B cell (primary cell): ENCODE results near the gene KIRREL1. TPM values are rescaled to one million over a fixed set of nuclear protein-coding genes. Genes with fewer than 3 reads are reported as not detected.

Experiments
- ATAC-seq: fragments of 200-7000 bp; cut with Tn5 transposase; one replicate; pipeline ENCODE4 v1.10.0; 2021; ENCODE audit warnings: low read depth, mild to moderate bottlenecking, moderate number of reproducible peaks, moderate library complexity
- CTCF ChIA-PET: fragments of 350-600 bp; sonication (Branson Sonifier 250); formaldehyde crosslinking; loops from one replicate; lab custom pipeline; 2021; ENCODE audit warnings: antibody characterized with exemption, inconsistent platforms; lab: Charles Lee
- POLR2A ChIA-PET: fragments of 350-600 bp; sonication (Branson Sonifier 250); formaldehyde crosslinking; loops from one replicate; lab custom pipeline; 2021; ENCODE audit warnings: antibody characterized with exemption; lab: Charles Lee
- DNase-seq: peaks from one replicate; pipeline ENCODE4 v3.0.0; 2013
- H2AFZ ChIP-seq: 2 replicates; pipeline ENCODE4 v1.6.1; 2012; ENCODE audit warnings: mild to moderate bottlenecking, low read depth, low read length; ENCODE audit not compliant: insufficient read depth, poor library complexity, severe bottlenecking
- H3K27ac ChIP-seq, 2 donors: 1 replicate in 1 of 2; 2 replicates in 1 of 2; pipeline ENCODE4 v1.5.1; 2012 to 2013; ENCODE audit warnings: low read length in 2 of 2, mild to moderate bottlenecking in 2 of 2, moderate library complexity in 1 of 2
- H3K27me3 ChIP-seq, 4 experiments: fragments of 200-600 bp in 1 of 4; sonication (generic) in 1 of 4; replicated peaks in 1 of 4; 1 replicate in 2 of 4; 2 replicates in 2 of 4; pipeline versions ENCODE4 v1.6.1 to v1.7.0; 2013 to 2016; ENCODE audit warnings: low read length in 3 of 4, mild to moderate bottlenecking in 2 of 4, mixed read lengths in 1 of 4, moderate library complexity in 1 of 4; ENCODE audit not compliant: insufficient read depth in 4 of 4, control insufficient read depth in 3 of 4; ENCODE audit errors: control extremely low read depth in 1 of 4
- H3K36me3 ChIP-seq, 2 experiments: replicated peaks in 1 of 2; 1 replicate in 1 of 2; 2 replicates in 1 of 2; pipeline versions ENCODE4 v1.6.1 to v1.7.1; 2013; ENCODE audit warnings: low read length in 1 of 2; ENCODE audit not compliant: insufficient read depth in 2 of 2, control insufficient read depth in 1 of 2; ENCODE audit errors: control extremely low read depth in 1 of 2, extremely low read depth in 1 of 2
- H3K4me1 ChIP-seq, 2 donors: fragments of 200-600 bp in 1 of 2; sonication (generic) in 1 of 2; 1 replicate in 1 of 2; 2 replicates in 1 of 2; pipeline versions ENCODE4 v1.5.1 to v1.6.1; 2013 to 2017; ENCODE audit warnings: low read length in 2 of 2; ENCODE audit not compliant: control insufficient read depth in 2 of 2, insufficient read depth in 2 of 2
- H3K4me2 ChIP-seq: replicated peaks from 2 replicates; pipeline ENCODE3; 2012; ENCODE audit warnings: mild to moderate bottlenecking, low read depth, low read length; ENCODE audit not compliant: poor library complexity, severe bottlenecking
- H3K4me3 ChIP-seq, 5 experiments: fragments of 200-600 bp in 1 of 5; sonication (generic) in 1 of 5; 1 replicate in 3 of 5; 2 replicates in 2 of 5; pipeline versions ENCODE4 v1.5.1 to v1.7.0; 2011 to 2016; ENCODE audit warnings: low read length in 4 of 5, mild to moderate bottlenecking in 4 of 5, low read depth in 2 of 5, control low read depth in 1 of 5, moderate library complexity in 1 of 5; ENCODE audit not compliant: insufficient read depth in 1 of 5; ENCODE audit errors: control extremely low read depth in 1 of 5, extremely low read depth in 1 of 5
- H3K79me2 ChIP-seq: fragments of 200-600 bp; sonication (generic); one replicate; pipeline ENCODE4 v1.6.0; 2016; ENCODE audit warnings: low read length; ENCODE audit not compliant: control insufficient read depth, insufficient read depth
- H3K9ac ChIP-seq: fragments of 200-600 bp; sonication (generic); 2 replicates; pipeline ENCODE4 v1.6.1; 2017; ENCODE audit warnings: mild to moderate bottlenecking, low read length, moderate library complexity
- H3K9me3 ChIP-seq, 3 donors: one replicate each; pipeline versions ENCODE4 v1.6.1 to v1.7.1; 2013; ENCODE audit warnings: low read length in 2 of 3; ENCODE audit not compliant: control insufficient read depth in 2 of 3, insufficient read depth in 1 of 3; ENCODE audit errors: control extremely low read depth in 1 of 3
- H4K20me1 ChIP-seq: 2 replicates; pipeline ENCODE4 v1.6.0; 2012; ENCODE audit warnings: mild to moderate bottlenecking, low read length; ENCODE audit not compliant: insufficient read depth, control insufficient read depth, poor library complexity, severe bottlenecking
- H3K27ac Mint-ChIP-seq: one replicate; pipeline ENCODE4 v1.8.0; 2021; ENCODE audit warnings: mixed read lengths
- H3K27me3 Mint-ChIP-seq: one replicate; pipeline ENCODE4 v1.8.0; 2021; ENCODE audit warnings: mixed read lengths
- H3K4me1 Mint-ChIP-seq: one replicate; pipeline ENCODE4 v1.8.0; 2021; ENCODE audit warnings: mixed read lengths
- H3K4me3 Mint-ChIP-seq: one replicate; pipeline ENCODE4 v1.8.0; 2021; ENCODE audit warnings: mixed read lengths
- H3K9me3 Mint-ChIP-seq: one replicate; pipeline ENCODE4 v1.8.0; 2022; ENCODE audit warnings: mixed read lengths; ENCODE audit not compliant: insufficient read depth
- CTCF ChIP-seq: fragments of 200-600 bp; IDR thresholded peaks from one replicate; pipeline ENCODE4 v1.8.0; 2022; ENCODE audit warnings: antibody characterized with exemption, mild to moderate bottlenecking
- EZH2 ChIP-seq: IDR thresholded peaks from 2 replicates; pipeline ENCODE4 v1.6.1; 2012; ENCODE audit warnings: borderline replicate concordance, low read depth, mild to moderate bottlenecking, moderate library complexity, low read length; ENCODE audit not compliant: insufficient read depth, poor library complexity, severe bottlenecking
- WGBS: methylation state at CpG from one replicate; pipeline ENCODE4 v1.1.5; 2013; ENCODE audit warnings: missing lambda C conversion rate; ENCODE audit not compliant: insufficient coverage; 5-methylcytosine and 5-hydroxymethylcytosine counted together
- intact Hi-C: fragments of 100-400 bp; cut with micrococcal nuclease; formaldehyde crosslinking; loops from one replicate; pipeline ENCODE4 v1.10.0; 2022
- polyA plus RNA-seq: library from polyadenylated mRNA; depleted of rRNA; stranded (reverse); fragments of >200 nt; gene quantifications from 2 replicates; pipeline ENCODE4 v1.2.3, GENCODE V29; 2012
- total RNA-seq, 2 donors: library from RNA; stranded (reverse); fragments of 120-200 nt in 1 of 2; gene quantifications; 1 replicate in 1 of 2; 2 replicates in 1 of 2; pipeline versions ENCODE4 v1.2.3 to v1.2.4, GENCODE V29; 2013 to 2022

KIRREL1 gene
- total and polyA plus RNA-seq, 2 donors (not counting 1 experiment from before 2014, with no cell fraction given): not detected

DNA sequence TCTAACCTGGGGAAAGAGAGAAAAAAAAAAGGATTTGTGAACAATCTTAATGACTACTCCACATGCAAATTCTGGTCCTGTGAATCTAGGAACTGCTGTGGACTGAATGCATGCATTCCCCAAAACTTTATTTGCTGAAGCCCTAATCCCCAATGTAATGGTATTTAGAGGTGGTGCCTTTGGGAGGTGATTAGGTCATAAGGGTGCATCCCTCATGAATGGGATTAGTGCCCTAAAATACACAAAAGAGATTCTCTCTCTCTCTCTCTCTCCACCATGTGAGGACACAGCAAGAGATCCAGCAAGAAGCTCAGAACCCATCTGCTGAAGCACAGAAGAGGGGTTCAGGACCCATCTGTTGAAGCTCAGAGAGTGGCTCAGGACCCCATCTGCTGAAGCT lies 26.2 kb upstream of the KIRREL1 start:
- H3K4me1 Mint-ChIP-seq: peaks cover 2% of the 10 kb centered on the region
- ChIA-PET POLR2A (no interaction called here), CTCF (interaction anchor here (0.8 to 17.2 kb wide), 5 partner anchors 9 to 154 kb away, joined by 3 to 353 read pairs (median 13); a partner anchor contains a TSS)
- no peak for ATAC-seq
- Histone ChIP-seq H3K4me2 (no peak overlapping the region), H3K4me3 (no peak overlapping the region), H3K9ac (no peak overlapping the region), H3K79me2 (no peaks in the 10 kb centered on the region), H4K20me1 (no peaks in the 10 kb centered on the region), H3K36me3 (no peaks in the 10 kb centered on the region), H3K9me3 (peaks cover 0 to 14% (median 13%) of the 10 kb centered on the region in 3 donors), H2AFZ (no peak overlapping the region), H3K27ac (no peak overlapping the region), H3K27me3 (peaks cover 0 to 12% (median 7%) of the 10 kb centered on the region in 4 experiments), H3K4me1 (no peaks in the 10 kb centered on the region)
- no peak for DNase-seq
- intact Hi-C loops: no loop called here
- H3K27ac Mint-ChIP-seq: no peak overlapping the region
- TF ChIP-seq CTCF (no peak), EZH2 (no peak)
- peaks cover 14% of the 10 kb centered on the region for H3K27me3 Mint-ChIP-seq
- no peak overlapping the region for H3K4me3 Mint-ChIP-seq
- H3K9me3 Mint-ChIP-seq: no peaks in the 10 kb centered on the region

GRCh38 chr1:157968508-157968907 lies 24.9 kb upstream of the KIRREL1 start:
- Histone ChIP-seq H3K36me3 (no peaks in the 10 kb centered on the region), H3K9ac (no peak overlapping the region), H3K27ac (no peak overlapping the region), H2AFZ (no peak overlapping the region), H3K4me3 (no peak overlapping the region), H3K27me3 (no peaks in the 10 kb centered on the region), H3K79me2 (no peaks in the 10 kb centered on the region), H3K9me3 (peaks cover 0 to 14% (median 13%) of the 10 kb centered on the region in 3 donors), H3K4me2 (no peak overlapping the region), H3K4me1 (no peaks in the 10 kb centered on the region), H4K20me1 (no peaks in the 10 kb centered on the region)
- TF ChIP-seq EZH2: no peak
- no peak for TF ChIP-seq CTCF
- H3K9me3 Mint-ChIP-seq: no peaks in the 10 kb centered on the region
- no peak overlapping the region for H3K27ac Mint-ChIP-seq
- ATAC-seq (no peak), DNase-seq (no peak)
- POLR2A ChIA-PET: no interaction called here
- CTCF ChIA-PET: interaction anchor here (0.6 to 17.2 kb wide), 7 partner anchors 10 to 388 kb away, joined by 3 to 353 read pairs (median 4); a partner anchor contains a TSS
- H3K27me3 Mint-ChIP-seq: peaks cover 10% of the 10 kb centered on the region
- no peak overlapping the region for H3K4me3 Mint-ChIP-seq
- intact Hi-C loops: no loop called here
- H3K4me1 Mint-ChIP-seq: peaks cover 2% of the 10 kb centered on the region
- 60% methylated on average over 6 of the region's 7 CpGs for WGBS
